BLaER1 (cell line): ENCODE results near the gene ETV3L.

Source experiments
- H3K27ac ChIP-seq: shearing (Covaris generic); formaldehyde crosslinking; 2 replicates; pipeline ENCODE4 v1.8.1; 2022
- H3K27me3 ChIP-seq: shearing (Covaris generic); formaldehyde crosslinking; 2 replicates; pipeline ENCODE4 v1.8.1; 2022
- H3K36me3 ChIP-seq: shearing (Covaris generic); formaldehyde crosslinking; 2 replicates; pipeline ENCODE4 v1.8.1; 2022
- H3K4me1 ChIP-seq: shearing (Covaris generic); formaldehyde crosslinking; 2 replicates; pipeline ENCODE4 v1.8.1; 2022
- H3K4me2 ChIP-seq: shearing (Covaris generic); formaldehyde crosslinking; 2 replicates; pipeline ENCODE4 v1.8.1; 2022
- H3K4me3 ChIP-seq: shearing (Covaris generic); formaldehyde crosslinking; 2 replicates; pipeline ENCODE4 v1.8.1; 2022
- H3K9ac ChIP-seq: shearing (Covaris generic); formaldehyde crosslinking; 2 replicates; pipeline ENCODE4 v1.8.1; 2022
- H3K9me3 ChIP-seq: shearing (Covaris generic); formaldehyde crosslinking; 2 replicates; pipeline ENCODE4 v1.8.1; 2022
- H4K20me1 ChIP-seq: shearing (Covaris generic); formaldehyde crosslinking; 2 replicates; pipeline ENCODE4 v1.8.1; 2022
- Cebpa-rat ChIP-seq: shearing (Covaris generic); IDR thresholded peaks from 2 replicates; pipeline ENCODE4 v1.8.1; 2022

The ETV3L gene

DNA sequence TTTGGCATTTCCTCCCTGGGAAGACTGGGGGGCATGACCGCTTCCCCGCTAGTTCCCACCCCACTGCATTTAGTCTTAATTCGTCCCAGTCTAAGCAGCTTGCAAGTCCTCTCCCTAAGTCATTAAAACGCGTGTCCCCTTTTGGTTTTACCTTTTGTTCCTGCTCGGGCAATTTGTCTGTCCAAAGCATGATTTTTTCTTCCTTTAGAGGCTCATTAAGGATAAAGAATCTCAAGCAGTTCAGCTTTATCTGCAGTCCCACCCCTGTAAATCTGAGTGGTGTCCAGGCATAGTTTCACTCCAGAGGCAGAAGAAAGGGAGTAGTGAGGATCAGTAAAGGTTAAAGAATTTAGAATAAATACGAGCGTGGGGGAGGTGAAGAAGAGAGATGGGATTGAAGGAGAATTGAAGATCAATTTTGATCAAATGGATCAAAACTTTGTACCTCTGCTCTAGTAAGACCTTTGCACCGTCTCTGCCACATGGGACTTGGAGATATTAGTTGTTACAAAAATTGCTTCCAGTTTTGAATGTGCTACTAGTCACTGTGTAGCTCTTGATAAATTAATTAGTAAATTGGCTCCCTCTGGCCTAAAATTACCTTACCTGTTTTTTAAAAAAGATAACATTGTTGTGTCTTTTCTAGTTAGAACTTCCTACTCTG is 39.6 kb upstream of the ETV3L start:
- TF ChIP-seq Cebpa-rat, result no peak

GRCh38 chr1:157138220-157139051 is 38.8 kb upstream of the ETV3L start, which contains the start of gene ETV3:
Gene ETV3, minus strand, starts transcription at chr1:157138395. Its CDS starts 2,043 bp downstream, at chr1:157136352.
- peak within 1 kb of the TSS; percentile 88 for H3K9ac ChIP-seq
- H3K9me3 ChIP-seq, result no peaks in the 10 kb centered on the region
- H3K4me1 ChIP-seq, result peaks cover 47% of the 10 kb centered on the region
- peak within 1 kb of the TSS; percentile 91 for H3K4me3 ChIP-seq
- H3K27ac ChIP-seq, result peak within 1 kb of the TSS; percentile 94
- TF ChIP-seq Cebpa-rat, result no peak
- H3K36me3 ChIP-seq, result peaks cover 29% of the 10 kb centered on the region
- H3K27me3 ChIP-seq, result no peaks in the 10 kb centered on the region
- peaks cover 45% of the 10 kb centered on the region for H4K20me1 ChIP-seq
- peak within 1 kb of the TSS; percentile 96 for H3K4me2 ChIP-seq

More for the DNA sequence above, 39.6 kb upstream of the ETV3L start:
- no peaks in the 10 kb centered on the region for H3K9me3 ChIP-seq
- peaks cover 39% of the 10 kb centered on the region for H3K4me1 ChIP-seq
- peaks cover 38% of the 10 kb centered on the region for H4K20me1 ChIP-seq
- peak overlapping the region; percentile 96 for H3K4me2 ChIP-seq
- H3K27ac ChIP-seq, result peak overlapping the region; percentile 94
- peaks cover 22% of the 10 kb centered on the region for H3K36me3 ChIP-seq
- H3K9ac ChIP-seq, result peak overlapping the region; percentile 88
- no peaks in the 10 kb centered on the region for H3K27me3 ChIP-seq
- peak overlapping the region; percentile 91 for H3K4me3 ChIP-seq

DNA sequence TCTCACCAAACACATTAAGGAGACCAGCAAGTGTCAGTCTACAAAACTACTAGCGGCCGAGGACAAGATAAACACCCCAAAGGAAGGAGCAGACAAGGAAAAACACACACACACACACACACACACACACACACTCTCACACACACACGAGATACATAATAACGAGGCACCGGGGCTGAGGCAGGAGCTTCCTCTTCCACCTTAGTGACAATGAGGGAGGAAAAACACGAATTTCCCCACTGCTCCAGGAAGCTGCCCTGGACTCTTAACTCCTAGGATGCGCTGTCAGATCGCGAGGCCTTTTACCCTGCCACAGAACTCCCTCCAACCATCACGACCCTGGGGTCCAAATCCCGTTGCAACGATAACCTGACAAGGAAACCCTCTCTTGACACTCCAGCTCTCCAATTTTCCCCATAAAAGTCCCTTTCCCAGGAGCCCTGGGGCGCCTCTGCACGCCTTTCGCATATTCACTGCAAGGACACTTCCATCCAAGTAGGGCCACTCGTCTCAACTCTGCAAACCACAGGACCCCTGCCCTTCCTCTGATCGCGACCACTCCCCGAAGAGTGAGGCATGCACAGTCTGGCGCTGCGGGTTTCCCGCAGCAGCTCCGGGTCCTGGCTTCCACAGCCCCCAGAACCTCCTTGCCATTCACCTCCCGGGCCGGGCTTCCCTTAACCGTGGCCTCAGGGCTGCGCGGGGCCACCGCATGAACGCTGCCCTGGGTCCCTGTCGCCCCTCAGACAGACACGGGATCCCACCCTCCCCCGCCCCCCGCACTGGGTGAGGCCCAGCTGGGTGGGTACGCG is 38.0 kb upstream of the ETV3L start:
- Histone ChIP-seq H3K27me3 (no peaks in the 10 kb centered on the region), H3K27ac (peak overlapping the region; percentile 94), H4K20me1 (peaks cover 54% of the 10 kb centered on the region), H3K4me1 (peaks cover 55% of the 10 kb centered on the region), H3K4me3 (peak overlapping the region; percentile 91), H3K9me3 (no peaks in the 10 kb centered on the region), H3K9ac (peak overlapping the region; percentile 88), H3K4me2 (peak overlapping the region; percentile 96), H3K36me3 (peaks cover 37% of the 10 kb centered on the region)
- no peak for TF ChIP-seq Cebpa-rat

GRCh38 chr1:157137046-157137407 is 37.4 kb upstream of the ETV3L start:
- Histone ChIP-seq H4K20me1 (peaks cover 60% of the 10 kb centered on the region), H3K4me1 (peaks cover 61% of the 10 kb centered on the region), H3K27me3 (no peaks in the 10 kb centered on the region), H3K4me2 (peak overlapping the region; percentile 96), H3K9ac (peak overlapping the region; percentile 88), H3K36me3 (peaks cover 43% of the 10 kb centered on the region), H3K4me3 (peak overlapping the region; percentile 91), H3K27ac (0 out of 2 replicates have a peak overlapping the region, but pooled peaks have one; percentile 94), H3K9me3 (no peaks in the 10 kb centered on the region)
- TF ChIP-seq Cebpa-rat, result no peak

DNA sequence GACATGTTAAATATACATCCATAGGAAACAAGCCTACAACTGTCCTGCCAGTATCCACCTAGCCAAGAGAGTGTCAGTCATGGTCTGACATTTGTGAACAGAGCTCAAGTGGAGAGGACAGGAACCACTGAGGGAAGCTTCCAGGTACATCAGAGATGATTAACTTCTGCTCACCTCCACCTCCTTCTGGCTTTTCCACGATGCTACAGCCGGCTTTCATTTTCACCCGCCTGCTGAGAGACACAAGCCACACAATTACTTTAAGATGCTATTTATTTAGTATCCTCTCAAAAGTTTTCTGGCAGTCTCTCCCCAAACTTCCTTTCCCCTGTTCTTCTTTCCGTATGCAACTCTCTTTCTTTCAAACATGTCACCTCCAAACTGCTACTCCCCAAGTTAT is 36.5 kb upstream of the ETV3L start:
- TF ChIP-seq Cebpa-rat, result no peak
- H3K9me3 ChIP-seq, result no peaks in the 10 kb centered on the region
- H3K4me1 ChIP-seq, result peaks cover 62% of the 10 kb centered on the region
- H3K27ac ChIP-seq, result no peak overlapping the region
- peak overlapping the region; percentile 96 for H3K4me2 ChIP-seq
- H3K36me3 ChIP-seq, result peaks cover 52% of the 10 kb centered on the region
- H4K20me1 ChIP-seq, result peaks cover 63% of the 10 kb centered on the region
- H3K27me3 ChIP-seq, result no peaks in the 10 kb centered on the region
- H3K4me3 ChIP-seq, result no peak overlapping the region
- H3K9ac ChIP-seq, result peak overlapping the region; percentile 88

GRCh38 chr1:157135646-157136045 is 36.0 kb upstream of the ETV3L start:
- no peak overlapping the region for H3K27ac ChIP-seq
- peaks cover 56% of the 10 kb centered on the region for H3K36me3 ChIP-seq
- H3K4me2 ChIP-seq, result no peak overlapping the region
- no peak overlapping the region for H3K9ac ChIP-seq
- H3K4me3 ChIP-seq, result no peak overlapping the region
- peaks cover 62% of the 10 kb centered on the region for H3K4me1 ChIP-seq
- H4K20me1 ChIP-seq, result peaks cover 63% of the 10 kb centered on the region
- H3K27me3 ChIP-seq, result no peaks in the 10 kb centered on the region
- TF ChIP-seq Cebpa-rat, result no peak
- H3K9me3 ChIP-seq, result no peaks in the 10 kb centered on the region

GRCh38 chr1:157135070-157135469 is 35.5 kb upstream of the ETV3L start:
- no peak for TF ChIP-seq Cebpa-rat
- H4K20me1 ChIP-seq, result peaks cover 63% of the 10 kb centered on the region
- H3K4me2 ChIP-seq, result peak overlapping the region; percentile 63
- no peaks in the 10 kb centered on the region for H3K9me3 ChIP-seq
- H3K9ac ChIP-seq, result 0 out of 2 replicates have a peak overlapping the region, but pooled peaks have one; percentile 3
- no peak overlapping the region for H3K27ac ChIP-seq
- H3K36me3 ChIP-seq, result peaks cover 62% of the 10 kb centered on the region
- H3K27me3 ChIP-seq, result no peaks in the 10 kb centered on the region
- peaks cover 62% of the 10 kb centered on the region for H3K4me1 ChIP-seq
- no peak overlapping the region for H3K4me3 ChIP-seq

- peaks cover 68% of the 10 kb centered on the region for H3K36me3 ChIP-seq
- H3K9ac ChIP-seq, result 0 out of 2 replicates have a peak overlapping the region, but pooled peaks have one; percentile 3
- TF ChIP-seq Cebpa-rat, result no peak
- H4K20me1 ChIP-seq, result peaks cover 63% of the 10 kb centered on the region
- no peak overlapping the region for H3K27ac ChIP-seq
- no peaks in the 10 kb centered on the region for H3K9me3 ChIP-seq
- peak overlapping the region; percentile 63 for H3K4me2 ChIP-seq
- no peaks in the 10 kb centered on the region for H3K27me3 ChIP-seq
- peaks cover 61% of the 10 kb centered on the region for H3K4me1 ChIP-seq
- H3K4me3 ChIP-seq, result no peak overlapping the region
These were observed 34.8 kb upstream of the ETV3L start for GRCh38 chr1:157134442-157134841.

DNA sequence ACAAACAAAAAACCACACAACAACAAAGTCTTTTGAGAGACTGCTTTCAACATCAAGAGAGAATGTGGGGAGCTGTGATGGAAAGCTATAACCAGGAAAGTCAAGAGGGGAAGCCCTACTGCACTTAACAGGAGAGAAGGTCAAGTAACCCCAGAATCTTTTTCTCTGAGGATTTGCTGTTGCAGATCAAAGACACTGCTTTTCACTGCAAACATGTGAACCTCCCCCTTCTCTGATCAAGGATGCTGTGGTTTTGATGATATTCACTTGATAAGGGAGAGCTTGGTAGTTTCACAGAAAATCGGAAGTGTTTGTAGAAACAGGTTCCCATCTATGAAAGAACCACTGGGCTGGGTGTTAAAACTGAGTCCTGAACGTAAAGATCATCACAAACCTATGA is 33.8 kb upstream of the ETV3L start:
- H3K27ac ChIP-seq, result no peak overlapping the region; the same call in 1 of the 2 replicates
- H4K20me1 ChIP-seq, result peaks cover 63% of the 10 kb centered on the region
- no peak overlapping the region for H3K4me3 ChIP-seq
- peaks cover 54% of the 10 kb centered on the region for H3K4me1 ChIP-seq
- no peaks in the 10 kb centered on the region for H3K9me3 ChIP-seq
- peak overlapping the region; percentile 37; the same call in 1 of the 2 replicates for H3K9ac ChIP-seq
- H3K4me2 ChIP-seq, result peak overlapping the region; percentile 63
- H3K36me3 ChIP-seq, result peaks cover 77% of the 10 kb centered on the region
- no peaks in the 10 kb centered on the region for H3K27me3 ChIP-seq
- no peak for TF ChIP-seq Cebpa-rat
